GM19035 (cell line): ENCODE results near the gene AP1G2.

Source experiments
- ATAC-seq: cut with Tn5 transposase; IDR thresholded peaks from one replicate; pipeline ENCODE4 v1.9.1; 2021; ENCODE audit not compliant: unreplicated experiment

Gene AP1G2

DNA sequence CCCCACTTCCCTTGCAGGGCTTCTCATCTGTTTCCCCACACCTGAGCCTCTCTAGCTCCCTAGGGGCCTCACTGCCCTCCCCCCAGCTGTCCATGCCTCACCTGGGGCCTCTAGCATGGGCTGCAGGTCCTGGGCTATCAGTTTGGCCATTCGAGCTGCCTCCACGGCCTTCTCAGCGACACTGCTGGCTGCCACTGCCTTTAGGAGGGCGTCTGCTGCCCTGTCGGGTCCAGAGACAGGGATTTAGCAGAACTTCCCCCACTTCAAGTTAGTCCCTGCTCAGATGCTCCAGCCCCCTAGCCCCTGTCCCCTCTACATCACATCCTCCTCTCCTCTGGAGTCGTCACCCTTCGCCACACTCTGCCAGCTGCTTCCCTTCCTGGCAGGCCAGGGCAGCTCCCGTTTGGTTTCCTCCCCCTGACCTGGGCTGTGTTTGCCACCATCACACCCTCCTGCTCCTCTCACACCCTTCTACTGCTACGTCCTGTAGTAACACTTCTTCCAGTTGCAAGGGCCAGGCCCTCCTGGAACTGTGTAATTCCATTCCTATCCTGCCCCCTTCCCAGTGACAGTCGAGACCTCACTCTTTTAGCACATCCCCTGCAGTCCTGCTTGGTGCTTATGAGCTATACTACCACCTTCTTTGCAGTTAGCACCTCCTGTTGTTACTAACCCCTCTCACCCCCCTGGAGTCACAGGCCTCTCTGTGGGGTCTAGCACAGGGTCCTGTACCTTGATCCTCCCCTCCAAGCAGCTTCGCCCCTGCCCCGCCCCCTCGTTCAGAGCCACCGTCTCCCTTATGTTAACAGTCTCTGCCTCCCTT, 4.3 kb upstream of the AP1G2 start:
- ATAC-seq, result no peak

DNA sequence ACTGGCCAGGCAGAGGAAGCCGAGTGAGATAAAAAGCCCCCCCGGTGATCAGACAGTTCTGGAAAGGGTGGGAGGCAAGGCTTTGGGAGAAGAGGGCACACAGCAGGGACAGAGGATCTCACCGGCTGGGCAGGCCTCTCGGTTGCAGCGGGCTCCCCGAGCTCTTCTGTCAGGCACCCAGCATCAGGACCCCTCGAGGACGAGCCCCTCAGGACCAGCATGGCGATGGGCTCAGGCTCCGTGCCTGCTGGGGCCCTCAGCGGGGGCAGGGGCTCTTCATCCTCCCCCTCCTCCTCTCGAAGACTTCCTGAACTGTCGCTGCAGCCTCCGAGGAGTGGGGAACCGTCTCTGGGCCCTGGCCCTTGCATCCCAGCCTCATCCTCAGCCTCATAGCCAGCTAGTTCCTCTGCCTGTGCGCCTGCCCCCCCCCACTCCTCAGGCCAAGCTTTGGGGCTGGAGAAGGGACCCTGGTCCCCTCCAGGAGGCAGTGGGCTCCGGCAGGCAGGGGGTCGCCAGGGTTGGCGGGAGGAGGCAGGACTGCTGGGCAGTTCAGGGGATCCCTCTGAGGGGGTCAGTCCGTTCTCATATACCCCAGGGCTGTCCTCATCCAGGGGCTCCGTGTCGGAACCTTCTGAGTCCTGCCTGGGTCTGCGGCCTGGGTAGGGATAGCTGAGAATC, 3.4 kb upstream of the AP1G2 start:
- no peak for ATAC-seq

DNA sequence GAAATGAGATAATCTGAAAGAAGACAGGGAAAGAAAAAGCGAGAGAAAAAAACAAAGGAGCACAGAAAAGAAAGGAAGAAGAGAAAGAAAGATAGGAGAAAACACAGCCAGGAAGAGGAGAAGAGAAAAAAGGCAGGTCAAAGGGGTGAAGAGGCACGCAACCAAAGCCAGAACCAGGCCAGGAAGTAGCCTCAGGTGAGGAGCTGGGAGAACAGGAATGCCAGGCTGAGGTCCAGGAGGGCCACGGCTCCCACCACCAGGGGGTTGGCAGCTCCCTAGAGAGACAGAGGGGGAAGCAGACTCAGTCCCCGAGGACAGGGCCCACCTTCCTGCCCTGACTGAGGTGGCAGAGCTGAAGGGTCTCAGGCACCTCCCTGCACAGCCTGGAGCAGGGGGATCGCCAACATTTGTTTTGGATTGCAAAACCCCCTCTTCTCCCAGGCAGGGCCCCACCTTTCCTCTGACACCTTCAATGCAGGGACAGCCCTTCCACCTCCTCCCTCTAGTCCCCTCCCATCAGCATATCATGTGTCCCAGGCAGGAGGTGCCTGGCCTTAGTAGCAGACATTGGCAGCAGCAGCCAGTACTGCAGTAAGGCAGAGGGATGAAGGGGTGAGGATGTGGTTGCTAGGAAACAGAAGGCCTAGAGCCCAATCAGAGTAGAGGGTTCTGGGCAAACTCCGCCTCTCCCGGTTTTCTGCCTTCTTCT, 2.0 kb upstream of the AP1G2 start:
- no peak for ATAC-seq

DNA sequence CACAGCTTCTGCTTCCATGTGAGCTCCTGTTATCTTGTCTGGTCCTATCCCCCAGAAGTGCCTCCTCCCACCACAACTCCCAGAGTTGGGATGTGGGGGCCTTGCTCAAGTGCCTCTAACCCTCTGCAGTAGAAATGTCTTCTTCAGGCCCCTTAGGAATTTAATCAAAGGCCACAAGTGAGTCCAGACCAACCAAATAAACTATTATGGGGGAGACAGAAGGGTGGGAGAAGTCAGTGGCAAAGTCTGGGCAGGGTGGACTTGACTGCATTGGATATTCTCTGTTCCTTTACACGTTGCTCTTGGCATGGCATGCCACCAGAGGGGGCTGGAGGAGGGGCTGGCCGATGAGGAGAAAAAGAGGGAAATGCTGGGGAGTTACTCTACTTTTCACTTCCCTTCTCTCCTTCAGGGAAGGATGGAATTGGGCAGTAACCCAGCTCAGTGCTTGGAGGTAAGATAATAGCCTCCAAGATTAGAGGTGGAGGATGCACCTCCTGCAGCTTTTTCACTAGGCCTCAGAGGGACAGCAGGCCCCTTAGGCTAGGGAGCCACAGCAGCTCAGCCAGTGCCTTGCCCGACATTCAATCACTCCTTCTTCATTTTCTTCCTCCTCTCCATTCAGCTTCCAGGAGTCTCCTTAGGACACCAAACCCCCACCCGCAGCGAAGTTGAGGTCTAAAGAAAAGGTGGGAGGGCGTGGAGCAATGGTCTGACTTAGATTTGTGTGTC, 1.2 kb upstream of the AP1G2 start:
- no peak for ATAC-seq

DNA sequence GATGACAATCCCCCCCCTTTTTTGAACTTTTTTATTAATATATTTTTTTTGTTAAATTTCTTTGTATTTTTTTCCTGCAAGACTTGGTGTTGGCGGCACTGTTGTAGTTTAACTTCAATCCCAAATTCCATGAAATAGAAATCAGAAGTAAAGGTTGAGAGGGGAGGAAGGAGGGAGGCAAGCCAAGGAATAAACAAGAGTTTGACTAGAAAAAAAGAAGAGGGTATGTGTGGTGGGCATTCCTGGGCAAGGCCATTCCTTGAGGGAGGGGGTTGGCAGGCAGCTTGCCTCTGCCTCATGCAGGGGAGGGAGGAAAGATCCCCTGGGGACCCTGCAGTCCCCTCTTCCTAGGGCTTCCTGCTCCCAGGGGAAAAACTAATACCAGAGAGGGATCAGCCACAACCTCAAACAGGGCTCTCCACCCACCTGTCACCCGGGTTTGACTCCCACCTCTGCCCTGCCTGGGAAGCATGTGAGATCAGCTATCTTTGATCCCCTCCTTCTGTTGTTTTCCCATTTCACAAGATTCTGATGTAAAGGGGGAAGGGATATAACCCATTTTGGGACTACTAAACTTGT, 519 bp upstream of the AP1G2 start:
- no peak for ATAC-seq

DNA sequence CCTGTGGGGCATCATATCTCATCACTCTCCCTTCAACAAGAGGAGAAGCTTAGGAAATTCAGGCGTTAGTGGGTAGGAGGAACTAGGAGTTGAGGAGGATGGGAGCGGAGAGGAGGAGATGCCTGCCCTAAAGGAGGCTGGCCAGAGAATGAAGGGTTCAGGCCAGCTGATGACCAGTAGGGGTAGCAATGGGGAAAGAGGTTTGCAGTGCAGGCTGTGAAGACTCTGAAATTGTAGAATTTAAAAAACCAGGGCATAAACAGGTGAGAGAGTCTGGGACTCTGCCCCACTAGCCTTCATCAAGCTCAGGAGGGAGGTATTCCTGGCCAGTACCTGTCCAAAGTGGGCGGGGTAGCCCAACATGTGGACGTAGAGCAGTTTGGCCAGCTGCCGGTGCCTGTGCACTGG, 809 bp downstream of the AP1G2 start:
- ATAC-seq, result peak; percentile 7

DNA sequence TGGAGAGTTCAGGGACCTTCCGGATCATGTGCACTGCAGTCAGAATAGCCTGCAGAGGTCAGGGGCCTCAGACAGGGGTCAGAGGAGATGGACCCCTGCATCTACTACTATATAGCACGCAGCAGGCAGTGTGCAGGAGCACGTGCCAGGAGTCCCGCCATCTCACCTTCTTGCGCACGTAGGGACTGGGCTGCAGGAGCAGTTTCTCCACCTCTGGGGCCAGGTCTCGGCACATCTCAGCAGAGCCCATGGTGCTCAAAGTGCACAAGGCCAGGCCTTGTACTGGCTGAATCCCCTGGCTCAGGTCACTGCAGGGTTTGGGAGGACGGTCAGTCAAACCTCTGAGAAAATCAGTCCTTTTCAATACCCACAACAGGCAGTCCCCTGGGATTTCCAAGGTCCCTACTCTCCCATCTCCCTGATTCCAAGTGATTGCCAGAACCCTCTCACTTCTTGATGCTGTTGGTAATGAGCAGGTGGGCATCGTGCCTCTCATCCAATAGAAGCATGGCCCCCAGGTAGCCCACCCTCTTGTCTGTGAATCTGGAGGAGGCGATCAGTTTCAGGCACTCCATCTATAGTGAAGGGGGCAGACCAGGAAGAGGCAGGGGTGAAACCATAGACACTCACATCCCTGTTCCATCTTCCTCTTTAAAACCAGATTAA, 1.3 kb downstream of the AP1G2 start:
- no peak for ATAC-seq

DNA sequence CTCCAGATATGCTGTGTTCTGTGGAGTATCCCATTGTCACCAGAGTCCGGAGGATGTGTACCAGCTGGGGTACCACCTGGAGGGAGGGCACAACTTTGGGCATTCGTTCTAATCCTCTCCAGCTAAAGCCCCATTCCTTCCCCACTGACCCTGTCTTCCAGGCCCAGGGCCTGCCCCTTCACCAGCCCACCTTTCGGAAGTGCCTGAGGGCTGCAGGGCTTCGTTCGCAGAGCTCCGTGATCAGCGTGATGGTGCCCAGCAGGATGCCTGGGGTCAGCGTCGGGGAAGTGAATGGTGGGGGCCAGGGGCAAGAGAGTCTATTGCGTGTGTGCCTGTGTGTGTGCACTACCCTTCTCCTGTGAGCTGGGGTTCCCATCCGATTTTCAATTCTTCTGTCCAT, 2.0 kb downstream of the AP1G2 start:
- no peak for ATAC-seq

DNA sequence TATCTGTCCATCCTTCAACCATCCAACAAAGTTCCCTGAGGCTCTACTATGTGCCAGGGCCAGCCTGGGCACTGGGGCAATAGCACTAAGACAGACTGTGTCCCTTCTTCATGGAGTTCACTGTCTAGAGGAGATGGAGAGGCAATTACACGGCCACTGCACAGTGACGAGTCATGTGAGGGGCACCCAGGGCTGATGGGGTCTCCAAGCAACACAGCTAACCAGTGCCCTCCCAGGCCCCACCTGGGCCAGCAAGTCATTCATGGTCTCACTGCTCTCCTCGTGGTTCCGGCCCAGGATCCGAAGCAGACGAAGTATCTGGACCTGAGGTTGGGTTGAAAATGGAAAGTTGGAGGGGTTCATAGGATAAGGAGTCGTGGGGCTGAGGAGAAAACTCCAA, 2.7 kb downstream of the AP1G2 start:
- ATAC-seq, result no peak

DNA sequence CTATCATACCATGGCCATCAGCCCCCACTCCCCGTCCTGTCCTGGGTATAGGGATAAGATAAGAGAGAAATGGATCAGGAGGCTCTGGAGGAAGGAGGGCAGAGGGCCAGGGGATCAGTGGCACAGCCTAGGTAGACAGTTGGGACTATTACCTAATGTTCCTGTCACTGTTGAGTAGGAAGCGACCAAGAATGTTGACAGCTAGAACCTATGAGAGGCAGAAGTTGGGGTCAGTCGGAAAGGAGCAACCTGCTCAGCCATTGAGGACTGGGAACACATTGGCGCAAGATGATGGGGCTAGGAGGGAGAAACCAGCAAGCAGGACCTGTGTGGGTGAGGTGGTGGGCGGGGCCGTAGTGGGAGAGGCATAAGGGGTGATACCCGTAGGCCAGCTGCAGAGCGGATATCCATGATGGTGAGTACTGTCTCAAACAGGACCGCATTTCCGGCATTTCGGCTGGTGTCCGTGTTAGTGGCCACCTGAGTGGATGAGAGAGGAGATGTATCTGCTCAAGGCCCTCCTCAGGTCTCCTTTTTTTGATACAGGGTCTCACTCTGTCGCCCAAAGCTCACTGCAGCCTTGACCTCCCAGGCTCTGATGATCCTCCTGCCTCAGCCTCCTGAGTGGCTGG, 3.3 kb downstream of the AP1G2 start:
- ATAC-seq, result no peak

DNA sequence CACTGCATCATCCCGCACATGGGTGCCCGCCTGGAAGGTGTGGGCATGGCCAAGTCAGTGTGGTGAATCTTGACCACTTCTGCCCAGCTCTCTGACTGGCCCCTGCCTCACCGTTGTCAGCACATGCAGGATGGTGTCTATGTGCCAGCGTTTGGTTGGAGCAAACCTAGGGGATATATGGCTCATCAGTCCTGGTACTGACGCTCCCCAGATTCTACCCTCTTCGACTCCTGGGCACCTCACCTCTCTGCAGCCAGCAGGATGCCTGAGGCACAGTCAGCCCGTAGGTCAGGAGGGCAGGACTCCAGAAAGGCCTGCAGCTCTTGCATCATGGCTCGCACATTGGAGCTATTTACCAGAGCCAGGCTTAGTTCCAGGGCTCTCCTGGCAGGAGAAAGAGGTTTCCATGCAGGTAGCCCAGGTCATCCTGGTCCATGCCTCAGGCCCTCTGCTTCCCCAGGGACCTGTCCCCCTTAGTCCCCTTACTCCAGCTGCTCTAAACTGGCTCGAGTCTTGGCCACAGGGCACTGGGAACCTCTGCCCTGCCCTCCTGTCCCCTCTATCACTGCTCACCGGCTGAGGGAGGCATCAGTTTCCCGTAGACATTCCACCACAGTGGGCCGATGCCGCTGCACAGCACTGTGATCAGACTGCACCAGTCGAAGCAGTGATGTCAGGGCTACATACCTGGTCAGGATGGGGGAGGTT, 4.0 kb downstream of the AP1G2 start:
- no peak for ATAC-seq

DNA sequence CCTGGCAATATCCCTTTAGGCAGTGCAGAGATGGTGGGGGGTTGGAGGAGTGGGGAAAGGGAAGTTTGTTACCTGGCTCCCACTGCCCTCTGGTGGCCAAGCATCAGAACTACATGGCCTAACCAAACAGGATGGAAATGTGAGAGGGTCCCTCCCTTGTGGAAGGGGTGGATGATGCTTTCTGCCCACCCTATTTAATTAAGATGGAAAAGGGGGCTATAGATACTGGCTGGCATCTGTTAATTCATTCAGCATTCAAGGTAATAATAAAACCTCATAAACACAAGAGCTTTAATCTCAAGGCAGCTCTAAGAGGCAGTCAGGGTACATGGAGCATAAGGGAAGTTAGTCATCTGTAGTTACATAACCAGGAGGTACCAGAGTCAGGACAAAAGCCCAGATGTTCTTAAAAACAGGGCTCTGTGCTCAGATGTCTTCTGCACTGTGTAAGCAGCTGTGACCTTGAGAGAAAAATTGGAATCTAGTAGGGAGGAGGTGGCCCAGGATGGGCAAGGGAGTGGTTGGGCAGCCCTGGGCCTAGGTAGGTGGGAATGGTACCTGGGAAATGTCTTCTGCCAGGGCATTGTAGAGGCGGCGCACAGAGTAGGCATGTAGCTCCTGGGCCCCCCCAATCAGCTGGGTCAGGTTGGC, 4.6 kb downstream of the AP1G2 start:
- no peak for ATAC-seq

DNA sequence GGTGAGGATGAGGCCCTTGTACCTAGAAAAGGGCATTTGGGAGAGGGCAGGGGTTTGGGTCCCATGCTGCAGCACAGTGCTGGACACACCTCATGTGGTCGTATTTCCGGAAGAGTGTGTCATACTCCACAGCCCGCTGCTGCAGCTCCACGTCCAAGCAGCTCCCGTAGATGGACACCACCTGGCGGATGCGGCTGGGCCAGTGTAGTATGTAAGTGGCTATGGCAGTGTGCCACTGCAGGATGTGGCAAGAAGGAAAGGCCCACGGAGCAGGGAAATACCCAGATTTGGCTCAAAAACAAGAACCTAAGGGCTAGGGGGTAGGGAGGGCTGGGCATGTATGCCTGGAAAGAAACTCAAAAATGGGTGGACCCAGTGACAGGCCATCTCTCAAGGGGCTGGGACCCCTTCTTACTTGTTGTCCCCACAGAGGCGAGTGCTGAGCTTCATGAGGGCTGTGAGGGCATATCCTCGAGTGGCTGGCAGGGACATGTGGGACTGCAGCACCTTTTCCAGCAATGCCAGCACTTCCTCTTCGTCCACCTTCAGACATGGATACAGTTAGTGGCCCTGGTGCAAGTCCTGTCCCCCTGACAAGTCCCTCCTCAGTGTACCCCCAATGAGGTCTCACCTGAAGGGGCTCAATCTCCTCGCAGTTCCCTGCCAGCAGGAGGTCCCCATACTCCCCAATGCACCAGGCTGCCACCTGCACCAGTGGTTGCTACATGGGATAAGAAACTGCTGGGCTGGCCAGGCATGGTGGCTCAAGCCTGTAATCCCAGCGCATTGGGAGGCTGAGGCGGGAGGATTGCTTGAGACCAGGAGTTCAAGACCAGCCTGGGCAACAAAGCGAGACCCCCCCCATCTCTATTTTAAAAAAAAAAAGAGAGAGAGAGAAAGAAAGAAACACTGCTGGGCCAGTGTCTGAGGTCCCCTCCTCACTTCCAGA, 5.4 kb downstream of the AP1G2 start:
- ATAC-seq, result no peak

DNA sequence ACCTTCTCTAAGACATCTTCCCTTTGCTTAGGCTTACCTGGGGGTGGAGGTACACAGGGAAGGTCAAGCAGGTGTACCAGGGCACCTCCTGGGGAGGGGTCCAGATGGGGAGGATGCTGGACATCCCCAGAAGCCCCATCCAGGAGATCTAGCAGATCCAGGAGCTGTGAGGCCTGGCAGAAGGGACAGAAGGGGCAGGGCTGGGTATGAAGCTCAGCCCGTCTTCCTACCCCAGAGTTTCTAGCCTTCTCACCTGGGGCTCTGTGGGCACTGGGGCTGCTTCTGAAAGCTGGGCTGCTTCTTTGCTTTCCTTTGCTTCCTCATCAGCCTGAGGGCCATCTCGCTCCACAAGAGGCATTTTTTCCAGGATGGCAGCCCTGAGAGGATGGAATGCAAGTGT, 6.3 kb downstream of the AP1G2 start:
- no peak for ATAC-seq

DNA sequence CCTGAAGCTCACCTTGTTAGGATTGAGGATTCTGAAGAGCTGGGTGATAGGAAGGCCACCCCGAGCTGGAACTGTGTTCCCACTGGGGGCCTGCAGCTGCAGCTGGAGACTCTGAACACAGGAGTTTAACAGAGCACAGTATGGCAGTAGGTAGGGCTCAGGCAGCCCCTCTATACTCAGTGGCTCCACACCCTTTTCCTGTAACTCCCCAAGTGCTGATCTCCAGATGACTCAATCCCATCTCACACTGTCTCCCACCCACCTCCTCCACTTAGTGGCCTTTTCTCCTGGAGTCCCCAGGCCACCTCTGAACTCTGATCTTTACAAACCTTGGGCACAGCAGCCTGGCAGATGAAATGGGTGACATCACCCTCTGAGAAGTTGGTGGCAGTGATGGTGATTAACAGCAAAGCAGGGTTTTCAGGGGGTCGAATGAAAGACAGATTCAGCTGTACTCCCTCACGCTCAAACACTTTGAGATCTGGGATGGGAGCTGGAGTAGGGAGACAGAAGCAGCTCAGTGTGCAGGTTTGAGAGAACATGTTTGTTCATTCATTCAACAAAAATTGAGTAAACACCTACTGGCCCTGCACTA, 7.6 kb downstream of the AP1G2 start:
- no peak for ATAC-seq

DNA sequence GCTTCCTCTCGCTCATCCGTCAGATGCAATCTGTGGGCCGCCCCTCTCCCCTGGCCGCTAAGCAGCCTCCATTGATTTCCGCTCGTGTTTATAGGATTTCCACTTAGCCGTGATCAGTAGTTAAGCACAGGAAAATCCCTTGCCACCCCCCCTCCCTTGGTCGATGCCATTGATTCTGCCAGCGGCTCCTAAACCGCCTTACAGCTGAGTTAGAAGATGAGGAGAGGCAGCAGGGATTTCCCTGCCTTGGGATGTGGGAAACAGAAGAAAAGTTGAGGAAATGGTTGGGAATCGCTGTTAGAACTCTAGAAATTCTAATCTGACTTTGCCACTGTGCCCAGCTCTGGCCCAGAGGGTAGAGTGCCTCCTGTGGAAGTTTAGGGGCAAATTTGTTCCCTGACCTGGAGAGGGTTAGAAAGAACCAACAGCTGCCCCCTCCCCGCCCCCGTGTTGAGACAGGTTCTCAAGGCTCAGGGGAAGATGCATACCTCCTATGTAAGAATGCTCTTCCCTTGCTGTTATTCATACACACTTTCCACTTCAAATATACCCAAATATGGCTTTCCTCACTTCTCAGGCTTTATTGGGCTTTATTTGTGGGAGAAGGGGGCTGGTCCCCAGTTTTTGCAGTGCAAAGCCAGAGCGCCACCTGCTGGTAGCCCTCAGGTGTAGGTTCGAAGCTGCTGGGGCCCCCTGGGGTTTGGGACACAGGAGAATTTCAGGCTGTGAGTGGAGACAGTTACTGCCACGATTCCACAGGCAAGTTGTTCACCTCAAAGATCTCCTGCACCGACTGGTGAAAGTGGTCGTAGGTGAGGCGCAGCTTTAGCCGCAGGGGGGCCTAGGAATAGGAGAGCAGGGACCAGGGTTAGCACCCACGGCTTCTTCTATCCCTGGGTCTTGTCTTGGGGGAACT, 8.3 kb downstream of the AP1G2 start:
- no peak for ATAC-seq
